ENCODE data around the gene GAS7.

Gene GAS7

GRCh38 chr17:9895923-9896322 is 302.5 kb downstream of the GAS7 start:
- DNase-seq (ENCODE audit: low read depth), result no peak
- no peak overlapping the region for H3K4me3 ChIP-seq (ENCODE audit: low read depth, low read length)

GRCh38 chr17:9894231-9894630 is 304.2 kb downstream of the GAS7 start:
- no peak overlapping the region for H3K4me3 ChIP-seq (ENCODE audit: low read depth, low read length)
- no peak for DNase-seq (ENCODE audit: low read depth)

GRCh38 chr17:9893411-9894012 is 304.9 kb downstream of the GAS7 start:
- no peak for DNase-seq (ENCODE audit: low read depth)
- no peak overlapping the region for H3K4me3 ChIP-seq (ENCODE audit: low read depth, low read length)

GRCh38 chr17:9890124-9890523 is 308.3 kb downstream of the GAS7 start:
- H3K4me3 ChIP-seq (ENCODE audit: low read depth, low read length), result no peak overlapping the region
- DNase-seq (ENCODE audit: low read depth), result no peak

- H3K4me3 ChIP-seq (ENCODE audit: low read depth, low read length), result no peak overlapping the region
- DNase-seq (ENCODE audit: low read depth), result no peak
These were observed 310.9 kb downstream of the GAS7 start for GRCh38 chr17:9887508-9887907.

GRCh38 chr17:9886141-9886930 is 312.1 kb downstream of the GAS7 start:
- no peak overlapping the region for H3K4me3 ChIP-seq (ENCODE audit: low read depth, low read length)
- DNase-seq (ENCODE audit: low read depth), result no peak

GRCh38 chr17:9883451-9883850 is 315.0 kb downstream of the GAS7 start:
- H3K4me3 ChIP-seq (ENCODE audit: low read depth, low read length), result no peak overlapping the region
- DNase-seq (ENCODE audit: low read depth), result no peak

GRCh38 chr17:9880582-9880999 is 317.8 kb downstream of the GAS7 start:
- DNase-seq (ENCODE audit: low read depth), result no peak
- no peak overlapping the region for H3K4me3 ChIP-seq (ENCODE audit: low read depth, low read length)

GRCh38 chr17:9878786-9879525 is 319.4 kb downstream of the GAS7 start:
- no peak for DNase-seq (ENCODE audit: low read depth)
- no peak overlapping the region for H3K4me3 ChIP-seq (ENCODE audit: low read depth, low read length)

GRCh38 chr17:9878356-9878755 is 320.1 kb downstream of the GAS7 start:
- H3K4me3 ChIP-seq (ENCODE audit: low read depth, low read length), result no peak overlapping the region
- no peak for DNase-seq (ENCODE audit: low read depth)

GRCh38 chr17:9875441-9875840 is 323.0 kb downstream of the GAS7 start:
- no peak for DNase-seq (ENCODE audit: low read depth)
- H3K4me3 ChIP-seq (ENCODE audit: low read depth, low read length), result no peak overlapping the region

GRCh38 chr17:9874722-9875121 is 323.7 kb downstream of the GAS7 start:
- no peak overlapping the region for H3K4me3 ChIP-seq (ENCODE audit: low read depth, low read length)
- no peak for DNase-seq (ENCODE audit: low read depth)

- DNase-seq (ENCODE audit: low read depth), result no peak
- H3K4me3 ChIP-seq (ENCODE audit: low read depth, low read length), result no peak overlapping the region
These were observed 325.6 kb downstream of the GAS7 start for GRCh38 chr17:9872852-9873251.

- no peak for DNase-seq (ENCODE audit: low read depth)
- H3K4me3 ChIP-seq (ENCODE audit: low read depth, low read length), result no peak overlapping the region
These were observed 329.9 kb downstream of the GAS7 start for GRCh38 chr17:9868552-9868951.

- no peak for DNase-seq (ENCODE audit: low read depth)
- H3K4me3 ChIP-seq (ENCODE audit: low read depth, low read length), result no peak overlapping the region
These were observed 332.8 kb downstream of the GAS7 start for GRCh38 chr17:9865586-9865985.

- DNase-seq (ENCODE audit: low read depth), result no peak
- H3K4me3 ChIP-seq (ENCODE audit: low read depth, low read length), result no peak overlapping the region
These were observed 335.5 kb downstream of the GAS7 start for GRCh38 chr17:9862949-9863348.

GRCh38 chr17:9862220-9862619 is 336.2 kb downstream of the GAS7 start:
- no peak for DNase-seq (ENCODE audit: low read depth)

GRCh38 chr17:9860851-9861250 is 337.6 kb downstream of the GAS7 start:
- no peak overlapping the region for H3K4me3 ChIP-seq (ENCODE audit: low read depth, low read length)
- DNase-seq (ENCODE audit: low read depth), result no peak

More at GRCh38 chr17:9862220-9862619, 336.2 kb downstream of the GAS7 start:
- H3K4me3 ChIP-seq (ENCODE audit: low read depth, low read length), result no peak overlapping the region
